Activated CD8-positive, alpha-beta memory T cell treated with anti-CD3 and anti-CD28 coated beads, Interleukin-2, amount 50 U/mL, for 48 hours (primary cell): Measurements from ENCODE around the gene TIRAP.
"Not testable (repeated sequence)": the region's sequence is repeated elsewhere in the genome, so short reads cannot be mapped to it uniquely, and the experiment has no call there.

ENCODE experiments used
- DNase-seq: peaks from one replicate; pipeline ENCODE4 v3.0.0-alpha.2; 2020

TIRAP gene

DNA sequence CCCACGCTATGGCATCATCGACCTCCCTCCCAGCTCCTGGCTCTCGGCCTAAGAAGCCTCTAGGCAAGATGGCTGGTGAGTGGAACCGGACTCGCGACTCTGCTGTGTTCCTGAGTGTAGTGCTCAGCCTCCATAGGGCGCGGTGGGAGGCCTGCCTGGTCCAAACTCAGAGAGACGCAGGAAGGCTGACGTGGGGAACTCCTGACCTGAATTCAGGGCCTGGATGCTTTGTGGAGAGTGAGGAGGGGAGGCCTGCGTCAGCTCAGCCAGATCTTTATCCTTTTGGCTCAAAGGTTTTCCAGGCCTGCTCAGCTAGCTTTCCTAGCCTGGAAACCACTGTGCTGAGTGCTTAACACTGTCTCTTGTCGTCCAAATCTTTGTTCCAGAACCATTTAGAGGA lies 8.0 kb downstream of the TIRAP start:
- no peak for DNase-seq

DNA sequence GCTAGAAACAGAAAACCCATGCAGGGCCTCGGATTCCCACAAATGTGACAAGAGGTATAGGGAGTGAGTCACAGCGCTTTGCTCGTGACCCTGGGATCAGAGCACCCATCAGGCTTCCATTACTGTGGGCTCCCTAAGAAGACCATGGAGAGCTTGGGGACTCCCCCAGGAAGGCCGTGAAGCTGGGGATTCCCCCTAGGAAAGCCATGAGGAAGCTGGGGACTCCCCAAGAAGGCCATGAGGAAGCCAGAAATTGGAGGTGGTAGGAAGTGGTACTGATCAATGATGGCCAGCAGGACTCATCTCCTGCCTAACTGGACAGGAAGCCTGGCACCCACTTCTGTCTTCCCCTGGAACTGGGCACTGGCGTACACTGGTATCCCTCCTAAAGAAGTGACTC lies 10.8 kb downstream of the TIRAP start:
- DNase-seq: no peak

DNA sequence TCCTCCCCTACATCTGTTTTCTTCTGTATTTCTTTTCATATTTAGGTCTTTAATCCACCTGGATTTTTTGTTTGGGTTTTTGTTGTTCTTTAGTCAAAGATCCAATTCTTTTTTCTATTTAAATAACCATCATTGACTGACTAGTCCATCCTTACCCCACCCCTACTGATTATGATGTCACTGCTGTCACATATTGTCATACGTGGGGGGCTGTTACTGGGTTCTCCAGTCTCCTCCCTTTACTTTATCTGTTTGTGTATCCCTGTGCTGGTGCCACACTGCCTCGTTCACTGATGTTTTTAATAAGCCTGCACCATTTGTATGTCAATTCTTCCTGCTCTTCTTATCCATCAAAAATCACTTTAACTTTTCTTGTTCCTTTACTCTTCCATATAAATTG lies 14.1 kb downstream of the TIRAP start:
- DNase-seq: no peak

- peak; percentile 92 for DNase-seq
Measured at GRCh38 chr11:126303623-126304456, 20.9 kb downstream of the TIRAP start, which contains the start of gene DCPS. Gene DCPS, plus strand, starts transcription at chr11:126304060. Its CDS starts 21 bp downstream, at chr11:126304081.

- no peak for DNase-seq
Measured at GRCh38 chr11:126304457-126305075, 21.7 kb downstream of the TIRAP start.

DNA sequence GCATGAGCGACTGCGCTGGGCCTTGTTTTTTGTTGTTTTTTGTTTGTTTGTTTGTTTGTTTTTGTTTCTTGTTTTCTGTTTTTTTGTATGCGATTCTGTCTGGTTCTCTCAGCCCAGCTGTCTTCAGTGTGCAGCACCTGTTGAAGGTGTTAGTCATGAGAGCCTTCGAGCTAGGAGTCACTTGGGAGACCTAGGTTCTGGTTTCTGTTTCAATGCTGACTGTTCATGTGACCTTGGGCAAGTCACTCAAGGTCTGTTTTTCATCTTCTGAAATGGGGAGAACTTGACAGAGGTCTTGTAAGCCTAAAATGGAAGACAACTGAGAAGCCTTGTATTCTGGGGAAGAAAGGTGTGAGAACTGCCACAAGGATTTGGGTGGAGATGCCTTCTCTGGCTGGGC lies 22.8 kb downstream of the TIRAP start:
- DNase-seq: no peak

DNA sequence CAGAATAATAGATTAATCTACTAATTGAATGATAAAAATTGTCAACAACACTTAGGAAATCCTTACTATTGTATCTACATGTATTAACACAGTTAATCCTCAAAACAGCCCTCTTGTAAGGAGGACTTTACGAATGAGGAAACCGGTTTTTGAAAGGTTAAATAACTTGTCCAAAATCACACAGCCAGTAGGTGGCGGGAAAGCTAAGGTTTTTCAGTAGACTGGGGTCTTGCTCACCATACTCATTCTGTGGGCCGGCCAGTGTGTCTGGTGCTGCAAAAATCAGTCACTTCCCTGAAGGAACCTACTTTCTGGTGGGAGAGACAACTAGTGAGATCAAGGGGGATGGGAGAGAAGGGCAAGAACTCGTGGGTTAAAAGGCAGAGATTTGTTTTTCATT lies 24.8 kb downstream of the TIRAP start:
- DNase-seq: no peak

- no peak for DNase-seq
Measured at GRCh38 chr11:126308271-126308671, 25.4 kb downstream of the TIRAP start.

DNA sequence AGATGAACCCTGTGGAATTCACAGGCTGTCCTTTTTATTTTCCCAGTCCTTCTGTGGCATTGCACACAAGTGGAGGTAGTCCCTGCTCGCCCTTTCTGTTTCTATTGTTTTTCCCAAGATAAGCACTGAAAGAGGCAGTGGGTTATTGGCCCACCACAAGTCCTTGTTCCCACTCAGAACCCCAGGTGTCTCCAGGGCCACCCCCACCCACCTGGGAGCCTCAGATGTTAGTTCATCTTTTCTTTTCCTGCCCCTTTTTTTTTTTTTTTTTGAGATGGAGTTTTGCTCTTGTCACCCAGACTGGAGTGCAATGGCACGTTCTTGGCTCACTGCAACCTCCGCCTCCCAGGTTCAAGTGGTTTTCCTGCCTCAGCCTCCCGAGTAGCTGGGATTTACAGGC lies 25.9 kb downstream of the TIRAP start:
- not testable (repeated sequence) for DNase-seq

GRCh38 chr11:126310200-126310991 lies 27.5 kb downstream of the TIRAP start:
- peak; percentile 75 for DNase-seq

- DNase-seq: no peak
Measured at GRCh38 chr11:126310992-126311310, 28.1 kb downstream of the TIRAP start.

GRCh38 chr11:126311401-126312291 lies 28.8 kb downstream of the TIRAP start:
- no peak for DNase-seq

DNA sequence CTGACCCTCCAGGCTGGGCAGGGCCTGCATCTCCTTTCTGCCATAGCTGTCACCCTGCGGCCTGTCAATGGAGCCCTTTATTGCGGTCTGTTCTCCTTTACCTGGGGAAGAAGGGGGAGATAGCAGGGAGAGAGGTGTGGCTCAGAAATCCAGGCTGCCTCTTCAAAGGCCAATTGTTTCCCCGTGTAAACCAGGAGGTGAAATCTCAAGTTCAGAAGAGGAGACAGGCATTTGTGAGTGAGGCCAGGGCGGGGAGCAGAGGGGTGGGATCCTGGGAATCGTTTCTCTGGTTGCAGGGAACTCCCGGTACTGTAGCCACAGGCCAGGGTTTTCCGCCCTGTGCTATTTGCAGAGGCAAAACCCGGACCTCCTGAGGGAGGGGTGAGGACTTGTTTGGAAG lies 30.1 kb downstream of the TIRAP start:
- DNase-seq: no peak

DNA sequence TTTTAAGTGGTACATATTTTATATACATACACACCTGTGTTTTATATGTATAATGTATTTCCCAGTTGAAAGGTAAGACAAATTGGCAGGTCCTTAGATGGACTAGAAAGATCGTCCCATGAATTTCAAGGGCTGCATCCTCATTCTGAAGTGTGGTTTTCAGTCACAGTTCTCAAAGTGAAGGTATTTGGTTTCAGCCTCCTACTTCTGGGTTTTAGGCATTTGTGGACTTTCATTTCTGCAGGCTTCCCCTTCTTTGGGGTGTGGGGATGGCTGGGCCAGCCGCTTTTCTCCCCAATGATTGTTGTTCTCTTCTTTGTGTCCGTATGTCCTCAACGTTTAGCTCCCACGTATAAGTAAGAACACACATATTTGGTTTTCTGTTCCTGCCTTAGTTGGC lies 30.9 kb downstream of the TIRAP start:
- no peak for DNase-seq

DNA sequence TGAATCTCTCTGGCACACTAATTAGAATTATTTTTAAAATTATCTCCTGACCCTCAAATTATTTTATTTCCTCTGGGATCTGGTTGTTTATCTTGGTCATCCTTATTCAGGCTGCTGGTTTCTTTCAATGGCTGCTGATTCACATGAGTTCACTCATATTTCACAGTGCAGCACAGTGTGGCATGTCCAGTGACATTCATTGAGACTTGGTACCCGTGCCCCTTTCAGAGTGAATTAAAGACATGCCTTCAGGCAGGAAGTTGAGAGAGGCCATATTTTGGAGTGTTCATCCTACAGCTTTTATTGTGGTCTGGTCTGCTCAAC lies 34.5 kb downstream of the TIRAP start:
- no peak for DNase-seq

GRCh38 chr11:126317756-126318573 lies 35.1 kb downstream of the TIRAP start:
- no peak for DNase-seq

DNA sequence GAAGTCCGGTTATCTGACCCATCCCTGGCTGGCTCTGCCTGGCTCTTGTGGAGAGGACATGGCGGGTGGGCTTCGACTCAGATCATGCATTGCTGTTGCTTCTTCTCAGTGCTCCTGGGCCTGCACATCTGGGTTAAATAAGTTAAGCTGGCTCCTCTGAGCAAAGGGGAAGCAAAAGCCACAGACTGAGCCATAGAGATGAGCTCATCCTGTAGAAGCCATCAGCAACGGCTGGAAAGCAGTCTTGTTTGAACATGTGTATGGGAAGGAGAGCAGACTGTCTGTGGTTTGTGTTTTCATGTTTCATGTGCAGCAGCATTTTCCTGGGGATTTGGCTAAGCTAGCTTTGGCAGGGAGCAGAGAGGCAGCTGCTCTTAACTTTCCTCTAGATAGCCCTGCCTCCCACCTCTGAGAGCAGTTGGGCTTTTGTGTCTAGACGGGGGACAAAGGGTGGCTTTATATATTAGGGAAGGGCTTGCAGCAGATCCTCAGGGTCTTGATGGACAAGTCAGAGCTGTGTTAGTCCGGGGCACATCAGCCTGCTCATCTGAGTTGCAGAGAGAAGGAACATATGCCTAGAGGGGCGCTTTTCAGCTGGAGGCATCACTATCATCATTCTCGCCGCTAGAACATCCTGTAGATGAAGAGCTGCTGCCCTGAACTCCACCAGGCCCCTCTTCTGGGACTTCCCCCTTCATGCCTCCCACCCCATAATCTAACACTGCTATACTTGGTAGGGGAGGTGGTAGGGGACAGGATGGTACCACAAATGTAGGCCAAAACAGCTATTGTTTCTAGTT lies 35.9 kb downstream of the TIRAP start:
- peak; percentile 63 for DNase-seq

DNA sequence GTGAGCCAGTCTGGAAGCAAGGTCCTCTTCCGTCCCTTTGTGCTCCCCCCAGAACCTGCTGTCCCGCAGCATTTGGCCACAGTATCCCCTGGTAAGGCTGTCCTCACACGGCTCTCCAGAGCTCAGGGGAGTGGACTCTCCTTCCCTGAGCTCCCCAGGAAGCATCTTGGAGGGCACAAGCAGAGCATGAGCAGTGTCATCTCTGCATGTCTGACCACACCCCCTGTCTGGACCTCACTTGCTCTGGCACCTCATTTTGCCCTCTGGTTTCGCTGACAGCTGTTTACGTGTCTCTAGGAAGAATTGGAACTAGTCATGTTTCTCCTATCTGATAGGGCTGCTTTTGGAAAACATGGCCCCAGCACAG lies 36.5 kb downstream of the TIRAP start:
- no peak for DNase-seq

DNA sequence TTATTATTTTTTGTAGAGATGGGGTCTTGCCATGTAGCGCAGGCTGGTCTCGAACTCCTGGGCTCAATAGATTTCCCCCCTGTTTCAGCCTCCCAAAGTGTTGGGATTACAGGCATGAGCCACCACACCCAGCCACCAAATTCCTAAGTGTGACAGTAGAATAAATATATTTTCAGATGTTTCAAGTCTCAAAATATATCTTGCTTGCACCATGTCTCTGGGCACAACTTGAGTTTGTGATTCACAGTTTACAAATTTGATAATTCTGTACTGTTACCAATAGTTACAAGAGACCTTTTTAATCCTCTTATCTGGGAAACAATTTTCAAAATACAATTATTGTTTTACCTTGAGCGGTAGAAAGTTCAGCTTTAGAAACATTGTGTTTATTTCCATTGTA lies 40.1 kb downstream of the TIRAP start:
- no peak for DNase-seq

GRCh38 chr11:126327281-126328000 lies 44.5 kb downstream of the TIRAP start:
- no peak for DNase-seq

- no peak for DNase-seq
Measured at GRCh38 chr11:126328001-126328390, 45.1 kb downstream of the TIRAP start.
